ENCODE results near the gene BDKRB1. TPM values are rescaled to one million over a fixed set of nuclear protein-coding genes. Genes with fewer than 3 reads are reported as not detected.
A peak's percentile ranks its signal among the peaks of the same experiment; 100 is the strongest.

Gene BDKRB1
- total RNA-seq, 1 donor from 2014 or later, result not detected

GRCh38 chr14:96279564-96279963 is 23.6 kb downstream of the BDKRB1 start:
- Mint-ChIP-seq H3K36me3 (ENCODE audit: low read depth) (peaks cover 5% of the 10 kb centered on the region), H3K27me3 (ENCODE audit: low read depth) (no peaks in the 10 kb centered on the region), H3K4me1 (peaks cover 25% of the 10 kb centered on the region), H3K27ac (ENCODE audit: unreplicated experiment) (no peak overlapping the region), H3K4me3 (no peak overlapping the region), H3K9me3 (no peaks in the 10 kb centered on the region)
- DNase-seq (ENCODE audit: low read depth, low spot score), result no peak
- no peak for TF ChIP-seq CTCF (conservative IDR thresholded peaks at IDR 0.05)

- TF ChIP-seq CTCF (conservative IDR thresholded peaks at IDR 0.05), result no peak
- Mint-ChIP-seq H3K27ac (ENCODE audit: unreplicated experiment) (no peak overlapping the region), H3K4me3 (no peak overlapping the region), H3K4me1 (peaks cover 22% of the 10 kb centered on the region), H3K27me3 (ENCODE audit: low read depth) (no peaks in the 10 kb centered on the region), H3K36me3 (ENCODE audit: low read depth) (peaks cover 5% of the 10 kb centered on the region), H3K9me3 (no peaks in the 10 kb centered on the region)
- no peak for DNase-seq (ENCODE audit: low read depth, low spot score)
These were observed 24.1 kb downstream of the BDKRB1 start for GRCh38 chr14:96280104-96280503.

- no peak overlapping the region for H3K27ac Mint-ChIP-seq (ENCODE audit: unreplicated experiment)
- no peaks in the 10 kb centered on the region for H3K27me3 Mint-ChIP-seq (ENCODE audit: low read depth)
- H3K9me3 Mint-ChIP-seq, result no peaks in the 10 kb centered on the region
- no peak overlapping the region for H3K4me3 Mint-ChIP-seq
- peaks cover 19% of the 10 kb centered on the region for H3K4me1 Mint-ChIP-seq
- peaks cover 8% of the 10 kb centered on the region for H3K36me3 Mint-ChIP-seq (ENCODE audit: low read depth)
- DNase-seq (ENCODE audit: low read depth, low spot score), result no peak
- no peak for TF ChIP-seq CTCF (conservative IDR thresholded peaks at IDR 0.05)
These were observed 25.5 kb downstream of the BDKRB1 start for GRCh38 chr14:96281486-96281885.

GRCh38 chr14:96284008-96284407 is 28.0 kb downstream of the BDKRB1 start:
- no peak for TF ChIP-seq CTCF (conservative IDR thresholded peaks at IDR 0.05)
- H3K27me3 Mint-ChIP-seq (ENCODE audit: low read depth), result no peaks in the 10 kb centered on the region
- DNase-seq (ENCODE audit: low read depth, low spot score), result no peak
- H3K36me3 Mint-ChIP-seq (ENCODE audit: low read depth), result peaks cover 5% of the 10 kb centered on the region
- peaks cover 19% of the 10 kb centered on the region for H3K4me1 Mint-ChIP-seq
- H3K9me3 Mint-ChIP-seq, result no peaks in the 10 kb centered on the region
- H3K27ac Mint-ChIP-seq (ENCODE audit: unreplicated experiment), result no peak overlapping the region
- H3K4me3 Mint-ChIP-seq, result no peak overlapping the region

- H3K27me3 Mint-ChIP-seq (ENCODE audit: low read depth), result no peaks in the 10 kb centered on the region
- no peak overlapping the region for H3K4me3 Mint-ChIP-seq
These were observed 28.4 kb downstream of the BDKRB1 start for GRCh38 chr14:96284430-96284829.

More at GRCh38 chr14:96284430-96284829, 28.4 kb downstream of the BDKRB1 start:
- Mint-ChIP-seq H3K27ac (ENCODE audit: unreplicated experiment) (no peak overlapping the region), H3K9me3 (no peaks in the 10 kb centered on the region), H3K4me1 (peaks cover 19% of the 10 kb centered on the region), H3K36me3 (ENCODE audit: low read depth) (peaks cover 3% of the 10 kb centered on the region)
- TF ChIP-seq CTCF (conservative IDR thresholded peaks at IDR 0.05), result peak; percentile 28
- DNase-seq (ENCODE audit: low read depth, low spot score), result no peak
